Spleen (tissue), 7 donors: ENCODE data around the gene MB.
"Not testable (repeated sequence)": the region's sequence is repeated elsewhere in the genome, so short reads cannot be mapped to it uniquely, and the experiment has no call there.

ENCODE experiments used
- CTCF ChIP-seq, 11 experiments: fragments of 200-600 bp in 7 of 11; fragments of 450-650 bp in 4 of 11; sonication (generic) in 4 of 11; IDR thresholded peaks in 8 of 11; conservative IDR thresholded peaks in 3 of 11; 1 replicate in 7 of 11; 2 replicates in 4 of 11; pipeline versions ENCODE4 v1.4.0 to v1.8.0; 2016 to 2021; ENCODE audit warnings: antibody characterized with exemption in 11 of 11, inconsistent platforms in 4 of 11, mild to moderate bottlenecking in 1 of 11
- POLR2A ChIP-seq, 3 donors: fragments of 450-650 bp; IDR thresholded peaks; one replicate each; pipeline ENCODE4 v1.5.1; 2017; ENCODE audit warnings: antibody characterized with exemption in 3 of 3, mild to moderate bottlenecking in 1 of 3
- POLR2AphosphoS5 ChIP-seq, 3 donors: sonication (generic); formaldehyde crosslinking; IDR thresholded peaks; one replicate each; pipeline ENCODE4 v1.5.1; 2017; ENCODE audit warnings: antibody characterized with exemption in 3 of 3
- donor health status: DM: no; HTN: no; CAD: no; lungs with moderate emphysema.
- donor health status: DM: no; HTN: no; CAD: no.
- donor health status: DM: no; HTN: no; CAD: no.

DNA sequence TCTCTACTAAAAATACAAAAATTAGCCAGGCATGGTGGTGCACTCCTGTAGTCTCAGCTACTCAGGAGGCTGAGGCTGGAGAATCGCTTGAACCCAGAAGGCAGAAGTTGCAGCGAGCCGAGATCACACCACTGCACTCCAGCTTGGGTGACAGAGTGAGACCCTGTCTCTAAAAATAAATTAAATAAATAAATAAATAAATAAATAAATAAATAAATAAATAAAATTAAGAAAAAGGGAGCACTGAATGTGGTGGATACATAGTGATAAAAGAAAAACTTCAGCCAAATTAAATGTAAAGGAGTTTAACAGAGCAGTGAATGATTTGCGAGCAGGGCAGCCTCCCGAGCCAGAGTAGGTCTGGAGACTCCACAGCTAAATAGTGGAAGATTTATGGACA, 6.8 kb upstream of the MB start:
- not testable (repeated sequence) for TF ChIP-seq POLR2AphosphoS5 (IDR thresholded peaks at IDR 0.05); CTCF (IDR thresholded peaks at IDR 0.05 in 8 of 11, conservative IDR thresholded peaks at IDR 0.05 in 3 of 11); POLR2A (IDR thresholded peaks at IDR 0.05)
